ENCODE data around the gene KRTAP10-4. TPM values are rescaled to one million over a fixed set of nuclear protein-coding genes. Genes with fewer than 3 reads are reported as not detected.
"Not testable (repeated sequence)": the region's sequence is repeated elsewhere in the genome, so short reads cannot be mapped to it uniquely, and the experiment has no call there.

Gene KRTAP10-4
- total RNA-seq, 1 donor from 2014 or later, result not detected

DNA sequence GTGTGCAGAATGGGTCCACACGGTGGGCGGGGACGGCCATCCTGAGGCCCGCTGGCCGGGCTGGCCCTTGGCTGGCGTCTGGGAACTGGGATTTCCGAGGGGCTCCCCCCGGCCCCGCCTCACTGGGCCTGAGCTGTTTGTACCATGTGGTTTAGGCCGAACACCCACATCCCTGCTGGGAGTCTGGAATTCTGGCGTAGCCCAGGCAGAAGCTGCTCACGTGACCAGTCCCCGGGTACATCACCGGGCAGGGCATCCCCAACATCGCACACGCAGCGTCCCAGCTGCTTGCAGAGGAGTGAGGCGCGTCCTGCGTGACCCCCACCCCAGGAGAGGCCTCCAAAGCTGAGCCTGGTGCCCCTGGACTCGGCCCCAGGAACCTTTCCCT, 28.9 kb downstream of the KRTAP10-4 start:
- no peak for DNase-seq (ENCODE audit: low spot score in 2 of 2)
- TF ChIP-seq, protein P1, sequence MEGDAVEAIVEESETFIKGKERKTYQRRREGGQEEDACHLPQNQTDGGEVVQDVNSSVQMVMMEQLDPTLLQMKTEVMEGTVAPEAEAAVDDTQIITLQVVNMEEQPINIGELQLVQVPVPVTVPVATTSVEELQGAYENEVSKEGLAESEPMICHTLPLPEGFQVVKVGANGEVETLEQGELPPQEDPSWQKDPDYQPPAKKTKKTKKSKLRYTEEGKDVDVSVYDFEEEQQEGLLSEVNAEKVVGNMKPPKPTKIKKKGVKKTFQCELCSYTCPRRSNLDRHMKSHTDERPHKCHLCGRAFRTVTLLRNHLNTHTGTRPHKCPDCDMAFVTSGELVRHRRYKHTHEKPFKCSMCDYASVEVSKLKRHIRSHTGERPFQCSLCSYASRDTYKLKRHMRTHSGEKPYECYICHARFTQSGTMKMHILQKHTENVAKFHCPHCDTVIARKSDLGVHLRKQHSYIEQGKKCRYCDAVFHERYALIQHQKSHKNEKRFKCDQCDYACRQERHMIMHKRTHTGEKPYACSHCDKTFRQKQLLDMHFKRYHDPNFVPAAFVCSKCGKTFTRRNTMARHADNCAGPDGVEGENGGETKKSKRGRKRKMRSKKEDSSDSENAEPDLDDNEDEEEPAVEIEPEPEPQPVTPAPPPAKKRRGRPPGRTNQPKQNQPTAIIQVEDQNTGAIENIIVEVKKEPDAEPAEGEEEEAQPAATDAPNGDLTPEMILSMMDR (IDR thresholded peaks at IDR 0.05), result no peak
- H3K27me3 ChIP-seq, result no peaks in the 10 kb centered on the region
- no peaks in the 10 kb centered on the region for H3K36me3 ChIP-seq
- H3K27ac ChIP-seq, result no peak overlapping the region
- H3K4me3 ChIP-seq, result no peak overlapping the region
- intact Hi-C loops (cut with DNase I), result no loop called here
- H3K4me1 ChIP-seq, result no peaks in the 10 kb centered on the region
- H3K9me3 ChIP-seq, result no peaks in the 10 kb centered on the region

GRCh38 chr21:44603109-44603875, 29.8 kb downstream of the KRTAP10-4 start:
- no peaks in the 10 kb centered on the region for H3K27me3 ChIP-seq
- DNase-seq (ENCODE audit: low spot score in 2 of 2), result no peak
- H3K27ac ChIP-seq, result no peak overlapping the region
- TF ChIP-seq, protein P1 (IDR thresholded peaks at IDR 0.05), result no peak
- no peak overlapping the region for H3K4me3 ChIP-seq
- H3K9me3 ChIP-seq, result no peaks in the 10 kb centered on the region
- H3K4me1 ChIP-seq, result no peaks in the 10 kb centered on the region
- intact Hi-C loops (cut with DNase I), result no loop called here
- H3K36me3 ChIP-seq, result no peaks in the 10 kb centered on the region

DNA sequence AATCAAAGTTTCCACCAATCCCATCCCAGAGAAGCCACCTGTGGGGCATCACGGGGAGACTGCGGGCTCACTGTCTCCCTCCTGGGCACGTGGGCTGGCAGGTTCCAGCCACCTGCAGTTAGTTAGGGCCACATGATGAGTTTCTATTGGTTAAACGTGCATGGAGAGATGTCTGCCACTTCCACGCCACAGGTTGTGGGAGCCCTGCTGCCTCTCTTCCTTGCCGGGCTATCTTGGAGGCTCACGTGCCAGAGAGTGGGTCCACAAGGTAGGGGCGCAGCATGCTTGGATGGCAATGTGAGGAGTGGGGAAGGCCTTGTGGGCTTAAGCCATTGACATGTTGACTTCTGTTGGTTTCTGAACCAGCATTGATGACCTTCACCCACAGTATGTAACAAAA, 30.4 kb downstream of the KRTAP10-4 start:
- no peak for DNase-seq (ENCODE audit: low spot score in 2 of 2)

GRCh38 chr21:44606495-44606894, 33.0 kb downstream of the KRTAP10-4 start:
- Histone ChIP-seq H3K9me3 (no peaks in the 10 kb centered on the region), H3K27ac (no peak overlapping the region), H3K36me3 (no peaks in the 10 kb centered on the region), H3K4me3 (no peak overlapping the region), H3K4me1 (no peaks in the 10 kb centered on the region), H3K27me3 (no peaks in the 10 kb centered on the region)
- TF ChIP-seq, protein P1 (IDR thresholded peaks at IDR 0.05), result no peak
- intact Hi-C loops (cut with DNase I), result no loop called here
- no peak for DNase-seq (ENCODE audit: low spot score in 2 of 2)

More for the DNA sequence above, 30.4 kb downstream of the KRTAP10-4 start:
- no peaks in the 10 kb centered on the region for H3K36me3 ChIP-seq
- no peak overlapping the region for H3K27ac ChIP-seq
- no peaks in the 10 kb centered on the region for H3K9me3 ChIP-seq
- H3K27me3 ChIP-seq, result no peaks in the 10 kb centered on the region
- no peaks in the 10 kb centered on the region for H3K4me1 ChIP-seq
- TF ChIP-seq, protein P1 (IDR thresholded peaks at IDR 0.05), result no peak
- intact Hi-C loops (cut with DNase I), result no loop called here
- H3K4me3 ChIP-seq, result no peak overlapping the region

DNA sequence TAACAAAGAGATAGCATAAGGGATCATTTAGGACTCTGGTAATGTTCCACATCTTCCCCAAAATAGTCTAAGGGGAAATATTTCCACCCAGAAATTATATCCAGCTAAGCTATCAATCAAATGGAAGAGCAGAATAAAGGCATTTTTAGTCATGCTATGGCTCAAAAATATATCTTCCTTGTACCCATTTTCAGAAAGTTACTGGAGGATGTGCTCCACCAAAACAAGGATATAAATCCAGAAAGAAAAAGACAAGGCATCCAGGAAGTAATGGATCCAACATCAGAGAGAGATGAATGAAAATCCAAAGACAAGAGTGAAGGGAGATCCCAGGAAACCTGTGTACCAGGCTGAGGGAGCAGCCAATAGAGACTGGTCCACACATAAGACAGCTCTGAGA, 35.7 kb downstream of the KRTAP10-4 start:
- H3K9me3 ChIP-seq, result no peaks in the 10 kb centered on the region
- H3K36me3 ChIP-seq, result no peaks in the 10 kb centered on the region
- no peak overlapping the region for H3K4me3 ChIP-seq
- intact Hi-C loops (cut with DNase I), result no loop called here
- no peak overlapping the region for H3K27ac ChIP-seq
- no peaks in the 10 kb centered on the region for H3K4me1 ChIP-seq
- TF ChIP-seq, protein P1 (IDR thresholded peaks at IDR 0.05), result no peak
- no peak for DNase-seq (ENCODE audit: low spot score in 2 of 2)
- H3K27me3 ChIP-seq, result no peaks in the 10 kb centered on the region

- H3K27me3 ChIP-seq; H3K4me3 ChIP-seq; H3K9me3 ChIP-seq; H3K36me3 ChIP-seq; DNase-seq (ENCODE audit: low spot score in 2 of 2); H3K27ac ChIP-seq; H3K4me1 ChIP-seq; intact Hi-C loops (cut with DNase I): not testable (repeated sequence)
Measured at GRCh38 chr21:44610157-44610843, 36.8 kb downstream of the KRTAP10-4 start.

All from ascending aorta (tissue), 2 donors.